Measurements from ENCODE around the gene MICB.

Gene MICB

DNA sequence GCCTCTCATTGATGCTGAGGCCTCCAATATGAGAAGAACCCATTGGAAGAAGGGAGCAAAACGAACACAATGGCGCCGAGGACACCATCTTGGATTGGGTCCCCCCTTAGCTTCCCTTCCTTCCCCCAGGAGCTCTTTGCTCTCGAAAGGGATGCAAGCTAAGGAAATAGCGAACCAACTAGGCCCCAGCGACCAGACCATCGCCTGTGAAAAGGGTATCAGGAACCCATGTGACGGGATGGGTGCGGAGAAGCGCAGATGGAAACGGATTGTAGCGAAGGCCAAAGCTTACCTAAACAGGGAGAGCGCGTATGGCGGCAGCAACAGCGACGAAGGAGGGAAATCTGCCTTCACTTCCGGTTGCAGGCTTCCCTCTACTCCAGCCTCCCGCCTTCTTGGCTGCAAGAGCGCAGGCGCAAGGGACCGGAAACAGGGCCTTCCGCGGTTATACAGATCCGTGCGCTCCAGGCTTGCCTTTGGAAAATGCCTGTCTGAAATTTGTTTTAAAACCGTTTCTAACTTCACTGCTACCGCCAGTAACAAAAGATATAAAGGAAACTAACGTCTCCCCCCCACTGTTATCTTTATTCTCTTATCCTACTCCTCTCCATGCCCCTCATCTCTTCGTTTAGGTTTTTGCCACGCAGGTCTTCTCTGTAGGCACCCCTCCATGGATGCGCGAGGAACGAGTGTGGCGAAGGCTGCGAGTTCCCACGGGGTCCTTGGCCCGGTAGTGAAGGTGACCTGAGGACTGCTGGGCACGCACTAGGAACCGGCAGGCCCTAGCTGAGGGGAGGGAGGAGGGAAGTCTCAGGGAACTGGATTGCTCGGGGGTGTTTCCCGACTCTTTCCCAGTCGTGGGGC is 43.9 kb downstream of the MICB start, which contains the start of gene DDX39B:
Gene DDX39B (minus strand): TSS at position 346 of the 864 bp plus-strand sequence. CDS start 1,471 bp downstream, outside the sequence.
- DNase-seq, result peak; percentile 97

DNA sequence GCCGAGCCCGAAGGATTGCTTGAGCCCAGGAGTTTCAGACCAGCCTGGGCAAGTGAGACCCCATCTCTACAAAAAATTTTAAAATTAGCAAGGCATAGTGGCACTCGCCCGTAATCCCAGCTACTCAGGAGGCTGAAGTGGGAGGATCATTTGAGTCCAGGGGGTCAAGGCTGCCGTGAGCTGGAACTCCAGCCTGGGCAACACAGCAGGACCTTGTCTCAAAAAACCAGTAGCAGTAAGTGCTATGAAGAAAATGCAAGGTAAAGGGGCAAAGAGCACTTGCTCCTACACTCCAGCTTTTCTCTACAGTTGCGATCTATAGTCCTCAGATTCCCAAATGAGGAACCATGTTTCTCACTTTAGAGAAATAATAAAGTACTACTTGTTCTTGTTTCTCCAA is 45.7 kb downstream of the MICB start:
- DNase-seq, result no peak

DNA sequence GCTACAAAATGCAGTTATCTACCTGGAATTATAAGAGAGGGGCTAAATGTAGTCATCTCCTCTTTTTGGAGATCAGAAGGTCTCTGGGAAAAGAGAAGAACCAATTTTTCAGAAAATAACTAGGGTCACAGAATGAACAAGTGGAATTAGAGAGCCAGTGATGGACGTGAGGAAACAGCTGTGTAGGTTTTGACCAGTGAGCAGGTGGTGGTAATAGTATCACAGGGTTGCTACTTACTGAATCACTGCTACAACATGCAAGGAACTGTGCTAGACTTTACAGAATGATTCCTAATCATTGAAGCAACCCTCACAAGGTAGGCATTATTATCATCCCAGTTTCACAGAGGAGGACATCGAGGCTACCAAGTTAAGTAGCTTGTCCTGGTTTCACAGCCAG is 46.7 kb downstream of the MICB start:
- no peak for DNase-seq

DNA sequence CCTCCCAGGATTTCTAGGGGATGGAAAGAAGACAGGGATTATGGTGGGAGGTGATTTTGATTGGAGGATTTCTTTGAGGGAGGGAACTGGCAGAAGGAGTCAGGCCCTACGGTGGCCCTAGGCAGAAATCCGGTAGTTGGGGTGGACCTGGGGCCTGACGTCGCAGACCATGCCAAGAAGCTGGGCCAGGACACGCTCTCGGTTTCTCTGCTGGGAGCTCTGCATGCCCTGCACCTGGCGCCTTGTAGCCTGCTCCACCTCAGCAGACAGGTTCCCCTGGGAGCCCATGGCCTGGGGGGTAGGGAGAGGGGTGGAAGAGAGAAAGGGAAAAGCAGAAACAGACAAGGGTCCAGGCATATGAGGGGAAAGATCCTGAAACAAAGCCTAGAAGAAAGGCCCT is 47.3 kb downstream of the MICB start:
- DNase-seq, result no peak

- peak; percentile 95 for DNase-seq
These were observed 48.5 kb downstream of the MICB start, which contains the start of gene ATP6V1G2 for GRCh38 chr6:31546339-31546957. Gene ATP6V1G2, minus strand, starts transcription at chr6:31546608. Its CDS starts 49 bp downstream, at chr6:31546559.

GRCh38 chr6:31546958-31547726 is 49.2 kb downstream of the MICB start, which contains the start of gene NFKBIL1:
Gene NFKBIL1, plus strand, starts transcription at chr6:31547608. Its CDS starts 87 bp downstream, at chr6:31547695.
- peak; percentile 97 for DNase-seq

DNA sequence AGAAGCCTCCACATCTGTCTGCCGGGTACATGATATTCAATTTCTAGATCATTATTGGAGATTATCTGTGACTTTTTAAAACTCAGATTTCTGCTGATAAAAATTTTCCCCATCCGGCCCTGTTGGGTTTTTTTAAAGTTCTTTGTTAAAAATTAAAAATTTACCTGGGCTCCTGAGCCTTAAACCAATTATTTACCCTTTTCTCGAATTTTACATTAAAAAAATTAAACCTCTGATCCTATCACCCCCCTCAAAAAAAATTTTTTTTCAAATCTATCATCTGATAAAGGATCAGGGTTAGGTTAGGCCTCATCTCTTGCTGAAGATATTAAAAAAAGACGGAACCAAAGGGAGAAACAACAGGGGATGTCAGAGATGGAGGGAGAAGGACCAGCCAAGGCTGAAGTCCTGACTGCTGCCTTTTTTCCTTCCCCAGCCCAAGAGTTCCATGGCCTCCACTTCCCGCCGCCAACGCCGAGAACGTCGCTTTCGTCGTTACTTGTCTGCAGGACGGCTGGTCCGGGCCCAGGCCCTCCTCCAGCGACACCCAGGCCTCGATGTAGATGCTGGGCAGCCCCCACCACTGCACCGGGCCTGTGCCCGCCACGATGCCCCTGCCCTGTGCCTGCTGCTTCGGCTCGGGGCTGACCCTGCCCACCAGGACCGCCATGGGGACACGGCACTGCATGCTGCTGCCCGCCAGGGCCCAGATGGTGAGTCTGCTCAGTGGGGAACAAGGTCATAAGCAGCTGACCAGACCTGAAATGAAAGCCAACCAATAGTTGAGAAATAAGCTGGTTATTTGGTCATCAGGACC is 50.0 kb downstream of the MICB start:
- DNase-seq, result no peak

DNA sequence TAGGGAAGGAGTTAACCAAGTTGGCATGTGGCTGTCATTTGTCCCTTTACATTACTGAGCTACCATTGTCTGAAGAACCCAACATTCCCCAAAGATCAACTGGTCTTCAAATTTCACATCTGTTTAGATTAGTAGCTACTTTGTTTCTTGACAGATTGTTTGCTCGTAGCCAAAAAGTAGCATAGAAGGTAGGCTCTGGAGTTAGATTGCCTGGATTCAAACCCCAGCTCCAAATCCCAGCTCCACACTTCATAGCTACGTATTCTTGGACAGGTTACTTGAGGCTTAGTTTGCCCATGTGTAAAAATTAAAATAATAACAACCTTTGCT is 50.6 kb downstream of the MICB start:
- no peak for DNase-seq

DNA sequence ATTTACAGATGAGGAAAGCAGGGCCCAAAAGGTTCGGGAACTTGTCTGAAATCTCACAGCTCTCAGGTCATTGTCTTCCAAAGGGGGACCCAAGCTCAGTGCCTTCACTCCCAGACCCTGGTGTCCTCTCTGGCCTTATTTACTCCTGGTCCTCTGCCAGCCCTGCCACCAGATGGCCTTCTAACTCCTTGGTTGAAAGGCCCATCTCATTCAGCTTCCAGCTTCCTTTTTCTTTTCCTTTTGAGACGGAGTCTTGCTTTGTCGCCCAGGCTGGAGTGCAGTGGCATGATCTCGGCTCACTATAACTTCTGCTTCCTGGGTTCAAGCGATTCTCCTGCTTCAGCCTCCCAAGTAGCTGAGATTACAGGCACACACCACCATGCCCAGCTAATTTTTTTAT is 53.4 kb downstream of the MICB start:
- DNase-seq, result peak; percentile 81

DNA sequence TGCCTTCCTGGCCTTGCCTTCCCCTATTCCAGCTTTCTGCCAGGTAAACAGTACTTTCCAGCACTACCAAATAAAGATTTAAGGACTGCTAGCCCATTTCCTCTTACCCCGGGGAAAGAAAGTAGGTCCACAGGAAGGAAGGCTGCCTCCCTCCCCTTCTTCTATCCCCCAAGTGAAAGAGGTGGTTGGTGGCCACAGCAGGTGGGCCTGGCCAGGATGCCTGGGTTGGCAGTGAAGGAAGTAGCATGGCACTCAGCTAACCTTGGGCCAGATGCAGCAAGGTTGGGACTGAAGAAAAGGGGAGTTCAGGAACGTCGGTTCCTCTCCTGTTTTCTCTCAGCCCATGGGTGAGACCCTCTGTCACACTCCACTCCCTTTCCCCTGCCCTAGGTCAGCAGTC is 58.4 kb downstream of the MICB start:
- no peak for DNase-seq

DNA sequence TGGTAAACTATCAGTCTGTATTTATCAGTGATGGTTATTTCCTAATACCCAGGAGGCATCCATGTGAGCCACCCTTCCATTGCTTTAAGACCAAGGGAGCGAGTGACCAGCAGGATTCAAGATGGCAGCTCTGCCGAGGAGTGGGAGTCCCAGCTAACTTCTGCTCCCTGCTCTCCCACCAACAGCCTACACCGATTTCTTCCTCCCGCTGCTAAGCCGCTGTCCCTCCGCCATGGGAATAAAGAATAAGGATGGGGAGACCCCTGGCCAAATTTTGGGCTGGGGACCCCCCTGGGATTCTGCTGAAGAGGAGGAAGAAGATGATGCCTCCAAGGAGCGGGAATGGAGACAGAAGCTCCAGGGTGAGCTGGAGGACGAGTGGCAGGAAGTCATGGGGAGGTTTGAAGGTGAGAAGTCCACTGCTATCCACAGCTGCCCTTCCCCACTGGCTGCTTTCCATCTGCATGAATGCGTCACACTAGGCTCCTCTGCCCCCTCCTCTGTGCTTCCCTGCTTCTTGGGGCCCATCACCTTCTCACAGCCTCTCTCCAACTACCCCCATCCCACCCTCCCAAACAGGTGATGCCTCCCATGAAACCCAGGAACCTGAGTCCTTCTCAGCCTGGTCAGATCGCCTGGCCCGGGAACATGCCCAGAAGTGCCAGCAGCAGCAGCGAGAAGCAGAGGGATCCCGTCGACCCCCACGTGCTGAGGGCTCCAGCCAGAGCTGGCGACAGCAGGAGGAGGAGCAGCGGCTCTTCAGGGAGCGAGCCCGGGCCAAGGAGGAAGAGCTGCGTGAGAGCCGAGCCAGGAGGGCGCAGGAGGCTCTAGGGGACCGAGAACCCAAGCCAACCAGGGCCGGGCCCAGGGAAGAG is 59.7 kb downstream of the MICB start:
- no peak for DNase-seq

DNA sequence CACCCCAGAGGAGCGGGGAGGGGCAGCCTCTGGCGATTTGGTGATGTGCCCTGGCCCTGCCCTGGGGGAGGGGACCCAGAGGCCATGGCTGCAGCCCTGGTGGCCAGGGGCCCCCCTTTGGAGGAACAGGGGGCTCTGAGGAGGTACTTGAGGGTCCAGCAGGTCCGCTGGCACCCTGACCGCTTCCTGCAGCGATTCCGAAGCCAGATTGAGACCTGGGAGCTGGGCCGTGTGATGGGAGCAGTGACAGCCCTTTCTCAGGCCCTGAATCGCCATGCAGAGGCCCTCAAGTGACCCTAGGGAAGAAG is 60.3 kb downstream of the MICB start:
- DNase-seq, result no peak

GRCh38 chr6:31558631-31559500 is 60.9 kb downstream of the MICB start:
- DNase-seq, result peak; percentile 80

DNA sequence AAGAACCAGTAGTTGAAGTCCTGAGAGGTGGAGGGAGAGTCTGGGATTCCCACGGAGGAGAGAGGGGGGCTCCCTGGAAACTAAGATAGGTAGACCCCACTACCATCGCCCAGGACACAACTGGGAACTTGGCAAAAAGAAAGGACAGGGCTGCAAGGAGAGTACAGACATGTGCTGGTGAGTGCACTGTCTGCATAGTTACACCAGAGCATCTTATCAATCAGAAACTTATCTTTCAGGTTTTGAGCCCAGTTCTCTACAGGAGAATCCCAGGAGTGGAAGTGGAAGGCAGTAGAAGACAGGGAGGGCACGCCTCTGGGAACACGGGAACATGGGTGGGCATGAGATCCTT is 61.6 kb downstream of the MICB start:
- DNase-seq, result no peak

DNA sequence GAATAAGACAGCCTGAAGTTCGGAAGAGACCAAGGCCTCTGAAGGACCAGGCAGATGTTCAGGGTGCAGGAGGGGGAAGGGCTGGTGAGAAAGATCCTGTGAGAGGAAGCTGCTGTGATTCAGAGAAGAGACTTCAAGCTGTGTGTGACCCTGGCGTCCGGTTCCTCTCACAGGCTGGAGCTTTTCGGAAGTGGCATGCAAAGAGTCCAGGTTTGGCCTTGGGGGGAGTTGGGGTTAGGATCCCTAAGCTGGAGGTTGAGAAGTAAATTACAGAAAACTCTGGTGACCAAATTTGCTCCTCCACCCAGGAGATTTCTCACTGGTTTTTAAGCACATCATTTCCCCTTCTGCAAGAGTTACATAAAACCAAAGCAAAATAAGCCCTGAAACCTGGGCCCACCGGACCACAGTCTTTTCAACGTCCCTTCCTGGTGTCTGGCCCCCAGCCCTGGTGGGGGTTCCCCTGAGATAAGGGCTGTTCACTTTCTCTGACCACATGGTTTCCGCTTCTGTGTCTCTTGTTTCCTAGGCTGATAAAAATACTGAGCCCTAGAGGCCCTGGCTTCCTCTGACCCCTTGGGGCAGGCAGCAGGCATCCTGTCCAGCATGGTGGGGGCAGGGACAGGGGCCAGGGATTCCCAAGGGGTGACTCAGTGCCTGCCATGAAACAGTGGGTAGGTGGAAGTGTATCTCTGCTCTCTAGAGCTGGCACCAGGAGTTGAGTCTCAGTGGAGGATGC is 62.2 kb downstream of the MICB start:
- DNase-seq, result peak; percentile 88

- no peak for DNase-seq
These were observed 62.7 kb downstream of the MICB start for GRCh38 chr6:31560697-31561058.
